Sigmoid colon (tissue), 4 donors: ENCODE measurements around the gene EDA2R.

Experiments
- CTCF ChIP-seq, 4 experiments: fragments of 450-650 bp in 3 of 4; fragments of 200-600 bp in 1 of 4; IDR thresholded peaks; one replicate each; pipeline ENCODE4 v1.5.1; 2016 to 2019; ENCODE audit warnings: antibody characterized with exemption in 4 of 4, mild to moderate bottlenecking in 3 of 4, moderate library complexity in 2 of 4
- EP300 ChIP-seq, 4 donors: sonication (generic); formaldehyde crosslinking; IDR thresholded peaks; one replicate each; pipeline ENCODE4 v1.6.1; 2017; ENCODE audit warnings: antibody characterized with exemption in 4 of 4
- POLR2A ChIP-seq, 2 donors: fragments of 450-650 bp; IDR thresholded peaks; one replicate each; pipeline ENCODE4 v1.6.1; 2016; ENCODE audit warnings: antibody characterized with exemption in 2 of 2, mild to moderate bottlenecking in 2 of 2, moderate library complexity in 2 of 2
- POLR2AphosphoS5 ChIP-seq, 4 donors: sonication (generic); formaldehyde crosslinking; IDR thresholded peaks; one replicate each; pipeline ENCODE4 v1.6.1; 2017; ENCODE audit warnings: antibody characterized with exemption in 4 of 4

DNA sequence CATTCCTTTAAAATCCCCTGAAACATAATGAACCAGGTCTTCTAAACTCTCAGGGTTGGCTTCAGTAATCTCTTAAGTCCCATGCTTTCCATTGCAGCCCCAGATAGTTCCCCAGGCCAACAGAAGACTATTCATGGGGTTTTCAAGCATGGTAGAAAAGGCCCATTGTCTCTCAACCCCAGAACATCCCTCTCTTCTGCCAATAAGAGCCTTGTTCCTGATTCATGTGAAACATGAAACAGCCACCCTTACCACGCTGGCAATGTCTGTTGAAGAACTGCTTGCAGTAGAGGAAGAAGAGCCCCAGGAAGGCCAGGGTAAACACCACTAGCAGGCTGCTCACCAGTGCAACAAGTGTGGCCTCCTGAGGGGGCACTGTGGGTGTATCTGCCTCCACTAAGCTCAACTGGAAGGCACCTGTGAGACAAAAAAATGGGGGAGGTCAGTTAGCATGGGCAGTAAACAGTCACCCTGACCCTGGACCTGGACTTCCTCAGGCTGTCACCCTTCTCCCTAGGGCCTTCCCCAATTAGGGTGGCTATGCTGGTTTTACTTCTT, 36.4 kb downstream of the EDA2R start:
- no peak for TF ChIP-seq POLR2A (IDR thresholded peaks at IDR 0.05)
- TF ChIP-seq CTCF (IDR thresholded peaks at IDR 0.05), result no peak
- TF ChIP-seq EP300 (IDR thresholded peaks at IDR 0.05), result no peak
- TF ChIP-seq POLR2AphosphoS5 (IDR thresholded peaks at IDR 0.05), result no peak
